Urinary bladder (tissue), 4 donors: ENCODE data around the gene PTPRD. TPM values are rescaled to one million over a fixed set of nuclear protein-coding genes. Genes with fewer than 3 reads are reported as not detected.

Experiments used
- DNase-seq: peaks from one replicate; pipeline ENCODE4 v3.0.0-alpha.2; 2015; ENCODE audit errors: extremely low spot score
- H3K27ac ChIP-seq: one replicate; pipeline ENCODE4 v1.5.1; 2013; ENCODE audit warnings: low read depth, mild to moderate bottlenecking, moderate library complexity
- H3K36me3 ChIP-seq: one replicate; pipeline ENCODE4 v1.6.1; 2013; ENCODE audit warnings: mild to moderate bottlenecking, moderate library complexity; ENCODE audit not compliant: insufficient read depth
- H3K4me1 ChIP-seq: one replicate; pipeline ENCODE4 v1.6.1; 2013; ENCODE audit warnings: mild to moderate bottlenecking, moderate library complexity; ENCODE audit not compliant: insufficient read depth
- H3K4me3 ChIP-seq: one replicate; pipeline ENCODE4 v1.5.1; 2013; ENCODE audit warnings: low read depth, low read length
- WGBS: extraction: QIAGEN DNeasy Blood & Tissue Kit; methylation state at CpG from one replicate; pipeline ENCODE4 v1.1.7; 2013; 5-methylcytosine and 5-hydroxymethylcytosine counted together
- polyA plus RNA-seq: library from polyadenylated mRNA; stranded (reverse); fragments of 200-250 nt; gene quantifications from one replicate; pipeline ENCODE4 v1.2.3, GENCODE V29; 2013
- total RNA-seq: library from RNA; depleted of rRNA; stranded (reverse); fragments of >200 nt; gene quantifications from one replicate; pipeline ENCODE4 v1.2.3, GENCODE V29; 2014
- donor health status: healthy with polysubstance abuse.
- donor health status: healthy.

Gene PTPRD
- total and polyA plus RNA-seq, 2 donors = 7.3 to 210 TPM

DNA sequence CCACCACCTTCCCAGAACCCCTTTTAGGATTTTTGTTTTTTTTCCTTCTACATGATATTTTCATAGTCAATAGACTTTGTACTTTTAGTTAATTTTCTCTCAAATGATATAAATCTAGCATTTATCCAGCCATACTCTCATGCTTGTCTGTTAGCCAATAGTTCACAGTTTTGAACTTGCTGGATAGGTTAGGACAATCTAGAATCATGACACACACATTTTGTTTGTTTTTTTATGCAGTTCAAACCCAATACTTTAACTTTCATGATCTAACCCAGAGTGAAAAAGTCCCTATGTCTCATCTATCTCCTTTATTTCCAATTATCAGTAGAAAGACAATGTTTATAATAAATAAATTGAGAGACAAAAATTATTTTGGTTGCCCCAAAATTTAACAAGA is 2303.5 kb downstream of the PTPRD start:
- DNase-seq = no peak
- Histone ChIP-seq H3K4me3 (no peak overlapping the region), H3K27ac (no peak overlapping the region), H3K36me3 (no peaks in the 10 kb centered on the region), H3K4me1 (no peaks in the 10 kb centered on the region)

DNA sequence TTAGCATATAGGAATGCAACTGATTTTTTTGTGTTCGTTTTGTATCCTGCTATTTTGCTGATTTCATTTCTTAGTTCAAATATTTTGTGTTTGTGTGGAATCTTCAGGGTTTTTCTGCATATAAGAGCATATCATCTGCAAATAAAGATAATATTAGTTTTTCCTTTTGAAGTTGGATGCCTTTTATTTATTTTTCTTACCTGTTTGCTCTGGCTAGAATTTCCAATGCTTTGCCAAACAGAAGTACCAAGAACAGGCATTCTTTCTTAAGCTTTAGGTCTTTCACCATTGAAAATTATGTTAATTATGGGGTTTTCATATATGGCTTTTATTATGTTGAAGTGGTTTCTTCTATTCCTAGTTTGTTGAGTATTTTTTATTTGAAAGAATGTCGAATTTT is 2308.1 kb downstream of the PTPRD start:
- DNase-seq = no peak
- Histone ChIP-seq H3K4me3 (no peak overlapping the region), H3K4me1 (no peaks in the 10 kb centered on the region), H3K27ac (no peak overlapping the region), H3K36me3 (no peaks in the 10 kb centered on the region)
- WGBS = 68% methylated on average over 2 of the region's 2 CpGs

- WGBS = 84% methylated on average over 3 of the region's 3 CpGs
- Histone ChIP-seq H3K4me3 (no peak overlapping the region), H3K4me1 (no peaks in the 10 kb centered on the region), H3K36me3 (no peaks in the 10 kb centered on the region), H3K27ac (no peak overlapping the region)
- DNase-seq = no peak
Measured at GRCh38 chr9:8301296-8301695, 2311.5 kb downstream of the PTPRD start.

DNA sequence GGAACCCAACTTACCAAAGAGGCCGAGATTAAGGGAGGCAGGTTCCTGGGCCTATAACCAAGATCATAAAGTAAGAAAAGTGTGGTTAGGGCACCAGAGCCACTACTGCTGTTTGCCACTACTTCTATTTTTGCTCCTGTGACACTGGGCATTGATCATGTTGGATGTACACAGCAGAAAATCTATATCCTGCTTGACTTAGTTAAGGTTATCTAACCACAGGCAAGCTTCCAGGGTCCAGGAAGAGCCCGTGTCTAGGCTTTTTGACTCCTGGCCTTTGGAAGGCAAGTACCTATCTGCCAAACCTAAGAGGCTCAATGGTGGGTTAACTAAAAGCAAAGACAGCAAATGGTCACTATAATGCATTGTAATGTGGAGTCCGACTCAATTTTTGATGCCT is 2315.8 kb downstream of the PTPRD start:
- no peak for DNase-seq
- Histone ChIP-seq H3K4me1 (no peaks in the 10 kb centered on the region), H3K4me3 (no peak overlapping the region), H3K36me3 (no peaks in the 10 kb centered on the region), H3K27ac (no peak overlapping the region)
- 93% methylated on average over 3 of the region's 3 CpGs for WGBS

- no peak overlapping the region for H3K4me3 ChIP-seq
- no peaks in the 10 kb centered on the region for H3K36me3 ChIP-seq
- H3K27ac ChIP-seq = no peak overlapping the region
- no peaks in the 10 kb centered on the region for H3K4me1 ChIP-seq
- WGBS = 88% methylated on average over 4 of the region's 4 CpGs
- DNase-seq = no peak
Measured at GRCh38 chr9:8292657-8293056, 2320.1 kb downstream of the PTPRD start.

GRCh38 chr9:8289681-8290080 is 2323.1 kb downstream of the PTPRD start:
- Histone ChIP-seq H3K4me3 (no peak overlapping the region), H3K27ac (no peak overlapping the region), H3K4me1 (no peaks in the 10 kb centered on the region), H3K36me3 (no peaks in the 10 kb centered on the region)
- DNase-seq = no peak
- 50% methylated on average over 2 of the region's 2 CpGs for WGBS

GRCh38 chr9:8287970-8288369 is 2324.8 kb downstream of the PTPRD start:
- H3K27ac ChIP-seq = no peak overlapping the region
- no peaks in the 10 kb centered on the region for H3K4me1 ChIP-seq
- H3K36me3 ChIP-seq = no peaks in the 10 kb centered on the region
- no peak overlapping the region for H3K4me3 ChIP-seq
- no peak for DNase-seq
- 81% methylated on average over 2 of the region's 2 CpGs for WGBS

GRCh38 chr9:8287501-8287900 is 2325.3 kb downstream of the PTPRD start:
- WGBS = 73% methylated on average over 2 of the region's 2 CpGs
- Histone ChIP-seq H3K36me3 (no peaks in the 10 kb centered on the region), H3K27ac (no peak overlapping the region)

DNA sequence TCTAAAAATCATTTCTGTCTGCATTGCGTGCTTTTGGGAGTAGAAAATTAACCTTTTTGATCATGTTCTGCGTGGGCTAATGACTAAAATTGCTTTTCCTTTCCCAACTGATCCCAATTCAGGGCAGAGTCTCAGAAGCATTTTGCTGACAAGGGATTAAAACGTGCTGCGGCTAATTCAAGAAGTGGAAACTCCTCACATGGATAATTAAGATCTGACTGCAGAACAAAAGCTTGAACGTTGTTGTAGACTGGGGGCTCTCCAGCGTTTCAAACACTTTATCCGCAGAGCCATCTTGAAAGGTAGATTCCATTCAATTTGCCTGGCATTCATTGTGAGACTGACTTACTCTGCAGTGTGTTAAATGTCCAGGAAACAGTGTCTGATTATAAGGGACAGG is 2327.9 kb downstream of the PTPRD start:
- Histone ChIP-seq H3K36me3 (no peaks in the 10 kb centered on the region), H3K4me3 (no peak overlapping the region), H3K27ac (no peak overlapping the region), H3K4me1 (no peaks in the 10 kb centered on the region)
- DNase-seq = no peak
- 70% methylated on average over 7 of the region's 7 CpGs for WGBS

More at GRCh38 chr9:8287501-8287900, 2325.3 kb downstream of the PTPRD start:
- H3K4me3 ChIP-seq = no peak overlapping the region
- no peaks in the 10 kb centered on the region for H3K4me1 ChIP-seq
- DNase-seq = no peak

DNA sequence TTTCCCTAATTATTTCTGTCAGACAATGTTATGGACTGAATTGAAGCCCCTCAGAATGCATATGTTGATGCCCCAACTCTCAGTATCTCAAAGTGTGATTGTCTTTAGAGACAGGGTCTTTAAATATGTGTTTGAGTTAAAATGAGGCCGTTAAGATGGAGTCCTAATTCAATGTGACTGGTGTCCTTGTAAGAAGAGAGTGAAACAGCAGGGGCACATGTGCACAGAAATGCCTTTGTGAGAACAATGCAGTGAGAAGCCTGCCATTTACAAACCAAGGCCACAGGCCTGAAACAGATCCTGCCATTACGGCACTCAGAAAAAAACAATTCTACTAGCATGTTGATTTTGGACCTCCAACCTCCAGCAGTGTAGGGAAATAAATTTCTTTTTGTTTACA is 2330.3 kb downstream of the PTPRD start:
- DNase-seq = no peak
- no peaks in the 10 kb centered on the region for H3K4me1 ChIP-seq
- H3K4me3 ChIP-seq = no peak overlapping the region
- H3K36me3 ChIP-seq = no peaks in the 10 kb centered on the region
- 65% methylated on average over 2 of the region's 2 CpGs for WGBS
- H3K27ac ChIP-seq = no peak overlapping the region

DNA sequence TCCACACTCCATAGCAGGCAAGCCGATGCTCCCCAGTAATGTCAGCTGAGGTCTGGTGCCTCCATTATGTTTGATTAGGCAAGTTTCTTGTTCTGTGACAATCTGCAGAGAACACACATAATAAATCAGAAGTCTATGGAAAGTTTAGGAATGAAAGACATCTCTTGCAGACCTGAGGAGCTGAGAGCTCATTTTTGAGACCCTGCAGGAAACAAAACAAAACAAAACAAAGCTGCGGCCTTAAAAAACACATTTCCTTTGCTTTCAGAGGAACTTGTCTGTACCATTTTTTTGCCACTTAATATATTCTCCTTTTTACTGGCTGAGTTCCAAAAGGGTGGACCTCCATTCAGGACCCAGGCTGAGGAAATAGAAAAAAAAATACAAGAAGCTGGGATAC is 2332.0 kb downstream of the PTPRD start:
- H3K4me1 ChIP-seq = no peaks in the 10 kb centered on the region
- WGBS = 65% methylated on average over 2 of the region's 2 CpGs
- H3K36me3 ChIP-seq = no peaks in the 10 kb centered on the region
- no peak overlapping the region for H3K4me3 ChIP-seq
- no peak for DNase-seq
- H3K27ac ChIP-seq = no peak overlapping the region

DNA sequence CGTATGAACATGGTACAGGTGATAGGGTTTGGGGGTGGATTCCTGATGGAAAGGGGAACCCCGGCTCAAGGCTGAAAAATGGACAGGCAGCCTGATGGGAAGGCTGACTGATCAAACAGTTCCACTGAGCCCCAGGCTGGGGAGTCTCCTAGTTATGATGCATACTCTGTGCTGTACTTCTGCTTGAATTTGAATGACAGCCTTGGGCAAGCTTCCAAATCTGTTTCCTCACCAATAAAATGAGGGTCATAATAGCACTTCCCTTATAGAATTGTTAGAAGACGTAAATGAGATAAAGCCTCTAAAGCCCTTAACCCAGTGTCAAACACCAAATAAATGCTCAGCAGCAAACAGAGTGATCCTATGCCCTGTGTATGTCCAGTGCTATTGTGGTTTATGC is 2334.8 kb downstream of the PTPRD start:
- Histone ChIP-seq H3K27ac (no peak overlapping the region), H3K4me3 (no peak overlapping the region), H3K36me3 (no peaks in the 10 kb centered on the region), H3K4me1 (no peaks in the 10 kb centered on the region)
- DNase-seq = no peak
- 90% methylated on average over 3 of the region's 3 CpGs for WGBS

- no peak overlapping the region for H3K4me3 ChIP-seq
- DNase-seq = no peak
- H3K27ac ChIP-seq = no peak overlapping the region
- no peaks in the 10 kb centered on the region for H3K36me3 ChIP-seq
- no peaks in the 10 kb centered on the region for H3K4me1 ChIP-seq
Measured at GRCh38 chr9:8270235-8270634, 2342.6 kb downstream of the PTPRD start.

GRCh38 chr9:8268881-8269280 is 2343.9 kb downstream of the PTPRD start:
- 43% methylated on average over 1 of the region's 1 CpG for WGBS
- H3K27ac ChIP-seq = no peak overlapping the region
- no peak for DNase-seq
- no peaks in the 10 kb centered on the region for H3K4me1 ChIP-seq
- H3K36me3 ChIP-seq = no peaks in the 10 kb centered on the region
- no peak overlapping the region for H3K4me3 ChIP-seq

DNA sequence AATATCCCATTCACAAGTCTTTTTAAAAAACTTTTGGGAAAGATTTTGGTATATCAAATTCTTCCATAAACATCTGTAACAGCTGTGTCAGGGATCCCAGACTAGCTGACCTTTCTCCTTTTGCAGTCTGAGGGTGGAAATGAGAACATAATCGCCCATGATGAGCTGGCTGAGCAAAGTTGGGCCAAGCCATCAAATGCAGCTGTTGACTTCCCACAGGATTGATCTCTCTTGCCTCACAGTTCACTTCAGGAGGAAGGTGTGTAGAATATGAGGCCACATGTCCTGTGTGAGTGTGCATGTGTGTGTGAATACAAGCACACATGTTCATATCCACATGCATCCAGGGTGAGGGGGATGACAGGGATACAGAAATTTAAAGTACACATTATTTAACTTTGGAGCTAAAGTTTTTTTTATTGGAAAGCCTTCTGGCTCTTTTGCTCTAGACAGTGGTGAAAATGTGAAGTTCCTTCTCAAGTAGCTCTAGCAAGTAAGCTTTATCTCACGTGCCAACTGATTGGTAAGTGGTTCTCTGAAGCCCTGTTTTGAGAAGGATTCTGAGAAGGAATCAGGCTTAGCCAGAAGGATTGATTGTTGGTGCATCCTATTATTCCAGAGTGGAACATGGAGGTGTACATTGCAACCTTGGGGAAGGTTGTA is 2344.5 kb downstream of the PTPRD start:
- H3K4me3 ChIP-seq = no peak overlapping the region
- H3K4me1 ChIP-seq = no peaks in the 10 kb centered on the region
- H3K27ac ChIP-seq = no peak overlapping the region
- DNase-seq = no peak
- no peaks in the 10 kb centered on the region for H3K36me3 ChIP-seq
- 66% methylated on average over 2 of the region's 2 CpGs for WGBS
